Sigmoid colon (tissue), 4 donors: ENCODE data around the gene DEFB114.

Source experiments
- CTCF ChIP-seq, 4 experiments: fragments of 450-650 bp in 3 of 4; fragments of 200-600 bp in 1 of 4; IDR thresholded peaks; one replicate each; pipeline ENCODE4 v1.5.1; 2016 to 2019; ENCODE audit warnings: antibody characterized with exemption in 4 of 4, mild to moderate bottlenecking in 3 of 4, moderate library complexity in 2 of 4
- EP300 ChIP-seq, 4 donors: sonication (generic); formaldehyde crosslinking; IDR thresholded peaks; one replicate each; pipeline ENCODE4 v1.6.1; 2017; ENCODE audit warnings: antibody characterized with exemption in 4 of 4
- POLR2A ChIP-seq, 2 donors: fragments of 450-650 bp; IDR thresholded peaks; one replicate each; pipeline ENCODE4 v1.6.1; 2016; ENCODE audit warnings: antibody characterized with exemption in 2 of 2, mild to moderate bottlenecking in 2 of 2, moderate library complexity in 2 of 2
- POLR2AphosphoS5 ChIP-seq, 4 donors: sonication (generic); formaldehyde crosslinking; IDR thresholded peaks; one replicate each; pipeline ENCODE4 v1.6.1; 2017; ENCODE audit warnings: antibody characterized with exemption in 4 of 4

DNA sequence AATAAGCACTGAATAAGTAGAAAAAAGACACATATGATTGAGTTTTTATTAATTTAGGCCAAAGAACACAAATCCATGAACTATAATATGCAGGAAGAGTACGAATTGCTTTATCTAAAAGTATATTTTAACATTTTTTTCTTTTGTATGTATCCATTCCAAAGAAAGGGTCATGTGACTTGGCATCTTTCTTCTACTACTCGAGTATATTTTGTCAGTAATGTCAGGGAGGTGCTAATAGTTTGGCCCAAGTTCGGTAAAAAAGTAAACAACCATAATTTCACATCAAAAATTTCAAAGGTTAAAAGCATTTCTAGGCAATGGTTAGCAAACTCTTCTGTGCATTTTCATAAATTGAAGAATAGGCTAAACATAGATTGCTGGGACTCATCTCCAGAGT, 39.2 kb upstream of the DEFB114 start:
- TF ChIP-seq POLR2A (IDR thresholded peaks at IDR 0.05), result no peak
- TF ChIP-seq POLR2AphosphoS5 (IDR thresholded peaks at IDR 0.05), result no peak
- TF ChIP-seq CTCF (IDR thresholded peaks at IDR 0.05), result no peak
- no peak for TF ChIP-seq EP300 (IDR thresholded peaks at IDR 0.05)
